GDM1 (cell line): ENCODE data around the gene MIOX.
"Not testable (repeated sequence)": the region's sequence is repeated elsewhere in the genome, so short reads cannot be mapped to it uniquely, and the experiment has no call there.

Source experiments
- DNase-seq: peaks from one replicate; lab custom pipeline; 2025; lab: John Stamatoyannopoulos, UW

Gene MIOX

GRCh38 chr22:50529897-50530579 is 43.4 kb downstream of the MIOX start, which contains the start of gene TYMP:
Gene TYMP, minus strand, starts transcription at chr22:50530012. Its CDS starts 303 bp downstream, at chr22:50529709.
- no peak for DNase-seq

- DNase-seq, result no peak
These were observed 43.9 kb downstream of the MIOX start for GRCh38 chr22:50530580-50530876.

- no peak for DNase-seq
These were observed 44.4 kb downstream of the MIOX start for GRCh38 chr22:50530877-50531545.

- no peak for DNase-seq
These were observed 44.9 kb downstream of the MIOX start for GRCh38 chr22:50531546-50531961.

GRCh38 chr22:50531962-50532674 is 45.5 kb downstream of the MIOX start:
- no peak for DNase-seq

- no peak for DNase-seq
These were observed 46.5 kb downstream of the MIOX start for GRCh38 chr22:50532824-50533796.

GRCh38 chr22:50533856-50534711 is 47.4 kb downstream of the MIOX start:
- not testable (repeated sequence) for DNase-seq

GRCh38 chr22:50535113-50535512 is 48.5 kb downstream of the MIOX start:
- no peak for DNase-seq

GRCh38 chr22:50536226-50536625 is 49.6 kb downstream of the MIOX start:
- no peak for DNase-seq

GRCh38 chr22:50537765-50538164 is 51.1 kb downstream of the MIOX start:
- DNase-seq, result no peak
